ENCODE data around the gene CDH8. TPM values are rescaled to one million over a fixed set of nuclear protein-coding genes. Genes with fewer than 3 reads are reported as not detected.

Gene CDH8
- total RNA-seq, 1 experiment from 2014 or later = 11.1 TPM

- ChIA-PET POLR2A (no interaction called here), CTCF (interaction anchor here (1.2 kb wide), 2 partner anchors 109 to 514 kb away, joined by 3 to 10 read pairs; no protein-coding TSS in a partner anchor)
- DNase-seq (ENCODE audit: low spot score) (no peak), ATAC-seq (no peak)
- TF ChIP-seq ZNF671 (CRISPR knock-in tag; IDR thresholded peaks at IDR 0.05) = no peak
- no peak for TF ChIP-seq CREB1 (CRISPR knock-in tag; IDR thresholded peaks at IDR 0.05)
- no peak for TF ChIP-seq ZNF219 (CRISPR knock-in tag; IDR thresholded peaks at IDR 0.05; ENCODE audit: borderline replicate concordance)
- TF ChIP-seq GTF2I (CRISPR knock-in tag; conservative IDR thresholded peaks at IDR 0.05) = no peak
- TF ChIP-seq FOXJ3 (CRISPR knock-in tag; IDR thresholded peaks at IDR 0.05; ENCODE audit: borderline replicate concordance) = no peak
- no peak for TF ChIP-seq SMAD4 (CRISPR knock-in tag; IDR thresholded peaks at IDR 0.05)
- TF ChIP-seq PREB (CRISPR knock-in tag; IDR thresholded peaks at IDR 0.05; ENCODE audit: borderline replicate concordance) = no peak
- Mint-ChIP-seq H3K4me3 (no peak overlapping the region), H3K4me1 (peaks cover 51% of the 10 kb centered on the region), H3K27me3 (ENCODE audit: low read depth) (no peaks in the 10 kb centered on the region; the same call in 1 of the 2 replicates), H3K36me3 (peaks cover 10% of the 10 kb centered on the region), H3K9me3 (peaks cover 12% of the 10 kb centered on the region), H3K27ac (peak overlapping the region; percentile 82; the same call in 1 of the 2 replicates)
These were observed 67.2 kb downstream of the CDH8 start for GRCh38 chr16:61969077-61969382.

- H3K27ac Mint-ChIP-seq = peak overlapping the region; percentile 82
- ChIA-PET CTCF (interaction anchor here (1.2 kb wide), 2 partner anchors 110 to 513 kb away, joined by 3 to 10 read pairs; no protein-coding TSS in a partner anchor), POLR2A (no interaction called here)
- H3K27me3 Mint-ChIP-seq (ENCODE audit: low read depth) = no peaks in the 10 kb centered on the region; the same call in 1 of the 2 replicates
- H3K9me3 Mint-ChIP-seq = peaks cover 12% of the 10 kb centered on the region
- ATAC-seq (peak; percentile 72), DNase-seq (ENCODE audit: low spot score) (peak; percentile 16)
- H3K4me1 Mint-ChIP-seq = peaks cover 51% of the 10 kb centered on the region
- peaks cover 10% of the 10 kb centered on the region for H3K36me3 Mint-ChIP-seq
- H3K4me3 Mint-ChIP-seq = no peak overlapping the region
- no peak for TF ChIP-seq E2F1 (CRISPR knock-in tag; IDR thresholded peaks at IDR 0.05)
- TF ChIP-seq CDX4 (CRISPR knock-in tag; IDR thresholded peaks at IDR 0.05; ENCODE audit: borderline replicate concordance) = no peak
- TF ChIP-seq, protein P1, sequence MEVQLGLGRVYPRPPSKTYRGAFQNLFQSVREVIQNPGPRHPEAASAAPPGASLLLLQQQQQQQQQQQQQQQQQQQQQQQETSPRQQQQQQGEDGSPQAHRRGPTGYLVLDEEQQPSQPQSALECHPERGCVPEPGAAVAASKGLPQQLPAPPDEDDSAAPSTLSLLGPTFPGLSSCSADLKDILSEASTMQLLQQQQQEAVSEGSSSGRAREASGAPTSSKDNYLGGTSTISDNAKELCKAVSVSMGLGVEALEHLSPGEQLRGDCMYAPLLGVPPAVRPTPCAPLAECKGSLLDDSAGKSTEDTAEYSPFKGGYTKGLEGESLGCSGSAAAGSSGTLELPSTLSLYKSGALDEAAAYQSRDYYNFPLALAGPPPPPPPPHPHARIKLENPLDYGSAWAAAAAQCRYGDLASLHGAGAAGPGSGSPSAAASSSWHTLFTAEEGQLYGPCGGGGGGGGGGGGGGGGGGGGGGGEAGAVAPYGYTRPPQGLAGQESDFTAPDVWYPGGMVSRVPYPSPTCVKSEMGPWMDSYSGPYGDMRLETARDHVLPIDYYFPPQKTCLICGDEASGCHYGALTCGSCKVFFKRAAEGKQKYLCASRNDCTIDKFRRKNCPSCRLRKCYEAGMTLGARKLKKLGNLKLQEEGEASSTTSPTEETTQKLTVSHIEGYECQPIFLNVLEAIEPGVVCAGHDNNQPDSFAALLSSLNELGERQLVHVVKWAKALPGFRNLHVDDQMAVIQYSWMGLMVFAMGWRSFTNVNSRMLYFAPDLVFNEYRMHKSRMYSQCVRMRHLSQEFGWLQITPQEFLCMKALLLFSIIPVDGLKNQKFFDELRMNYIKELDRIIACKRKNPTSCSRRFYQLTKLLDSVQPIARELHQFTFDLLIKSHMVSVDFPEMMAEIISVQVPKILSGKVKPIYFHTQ (CRISPR knock-in tag; IDR thresholded peaks at IDR 0.05) = no peak
- no peak for TF ChIP-seq ZNF532 (CRISPR knock-in tag; IDR thresholded peaks at IDR 0.05; ENCODE audit: borderline replicate concordance)
- no peak for TF ChIP-seq ZBTB43 (CRISPR knock-in tag; IDR thresholded peaks at IDR 0.05)
- no peak for TF ChIP-seq ZNF121 (CRISPR knock-in tag; IDR thresholded peaks at IDR 0.05)
These were observed 67.8 kb downstream of the CDH8 start for GRCh38 chr16:61968242-61969076.
